DMS53 (cell line): ENCODE measurements around the gene PRDM5.

Experiments used
- DNase-seq: peaks from one replicate; lab custom pipeline; 2025; lab: John Stamatoyannopoulos, UW

The PRDM5 gene

DNA sequence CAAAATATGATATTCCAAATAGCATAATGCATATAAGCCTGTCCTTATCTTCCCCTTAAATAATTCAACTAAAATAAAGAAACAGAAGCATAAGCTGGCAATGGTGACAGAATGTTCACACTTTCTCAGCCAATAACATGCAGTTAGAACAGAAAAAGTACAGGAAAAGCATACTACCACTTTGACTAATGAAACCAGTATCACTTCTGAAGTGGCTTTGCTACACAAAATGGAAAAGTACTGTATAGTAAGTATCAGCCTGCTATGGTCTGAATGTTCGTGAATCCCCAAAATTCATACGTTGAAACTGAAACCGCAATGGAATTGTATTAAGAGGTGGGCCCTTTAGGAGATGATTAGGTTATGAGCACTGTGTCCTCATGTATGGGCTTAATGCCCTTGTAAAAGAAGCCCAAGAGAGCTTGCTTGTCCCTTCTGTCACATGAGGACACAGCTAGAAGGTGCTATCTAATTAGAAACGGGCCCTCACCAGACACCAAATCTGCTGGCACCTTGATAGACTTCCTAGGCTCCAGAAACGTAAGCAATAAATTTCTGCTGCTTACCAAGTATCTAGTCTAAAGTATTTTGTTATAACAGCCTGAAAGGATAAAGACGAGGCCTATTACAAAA is 102.6 kb downstream of the PRDM5 start:
- DNase-seq: no peak

DNA sequence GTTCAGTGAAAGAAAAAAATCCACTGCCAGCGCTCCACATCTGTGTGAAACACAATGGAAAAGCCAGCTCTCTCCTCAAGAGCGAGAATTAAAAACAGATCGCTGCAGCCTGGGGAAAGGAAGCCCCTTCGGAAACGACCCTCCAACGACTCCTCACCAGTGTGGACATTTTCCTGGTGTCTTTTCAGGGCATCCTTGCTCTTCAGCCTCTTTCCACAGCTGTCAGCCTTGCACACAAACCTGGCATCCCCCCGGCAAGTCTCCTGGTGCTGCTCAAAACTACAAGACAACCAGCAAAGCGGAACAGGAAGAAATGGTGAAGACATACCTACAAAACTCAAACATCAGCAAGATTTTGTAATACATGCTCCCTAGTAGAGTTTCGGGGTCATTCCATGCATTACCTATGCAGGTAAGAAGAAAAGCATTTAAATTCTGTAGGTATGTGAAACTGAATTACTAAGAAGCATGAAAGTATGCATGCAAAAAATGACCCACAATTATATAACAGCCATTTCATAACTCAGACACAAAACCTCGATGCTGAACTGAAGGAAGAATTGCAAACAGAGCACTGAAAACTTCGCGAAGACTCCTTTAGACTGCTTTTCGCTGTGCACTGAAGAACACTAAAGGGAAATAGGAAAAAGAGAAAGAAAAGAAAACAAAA is 106.1 kb downstream of the PRDM5 start:
- DNase-seq: no peak

DNA sequence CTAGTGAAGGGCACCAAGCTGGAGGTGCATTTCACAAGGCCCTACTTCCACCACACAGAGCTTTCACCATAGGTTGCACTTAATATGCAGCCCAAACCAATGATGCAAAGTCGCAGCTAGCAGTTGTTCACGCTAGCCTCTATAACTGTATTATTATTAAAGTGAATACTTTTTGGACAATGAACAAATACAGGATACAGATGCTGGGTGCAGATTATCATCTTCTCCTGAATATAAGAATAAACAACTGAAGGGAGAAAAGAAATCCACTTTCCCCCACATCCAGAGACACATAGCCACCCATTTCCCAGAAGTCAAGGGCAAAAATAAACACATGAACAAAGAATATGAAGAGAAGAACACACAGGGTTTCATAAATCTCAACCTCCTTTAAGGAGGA is 107.2 kb downstream of the PRDM5 start:
- no peak for DNase-seq

DNA sequence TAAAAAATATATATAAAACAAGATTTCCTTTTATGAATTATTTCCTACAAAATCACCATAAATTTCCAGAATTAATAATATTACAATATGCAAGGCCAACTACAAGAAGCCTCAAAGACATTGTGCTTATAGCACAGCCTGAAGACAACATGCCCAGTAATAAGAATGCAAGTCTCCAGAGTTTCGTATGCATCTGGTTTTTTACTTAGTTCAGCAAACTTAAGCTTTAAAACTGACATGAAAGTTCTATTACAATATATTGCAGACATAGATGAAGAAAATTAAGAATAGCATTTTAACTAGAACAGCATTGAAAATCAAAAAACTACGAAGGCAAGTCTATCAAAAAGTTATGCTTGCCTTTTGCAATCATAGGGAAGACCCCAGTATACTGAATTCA is 107.6 kb downstream of the PRDM5 start:
- no peak for DNase-seq

DNA sequence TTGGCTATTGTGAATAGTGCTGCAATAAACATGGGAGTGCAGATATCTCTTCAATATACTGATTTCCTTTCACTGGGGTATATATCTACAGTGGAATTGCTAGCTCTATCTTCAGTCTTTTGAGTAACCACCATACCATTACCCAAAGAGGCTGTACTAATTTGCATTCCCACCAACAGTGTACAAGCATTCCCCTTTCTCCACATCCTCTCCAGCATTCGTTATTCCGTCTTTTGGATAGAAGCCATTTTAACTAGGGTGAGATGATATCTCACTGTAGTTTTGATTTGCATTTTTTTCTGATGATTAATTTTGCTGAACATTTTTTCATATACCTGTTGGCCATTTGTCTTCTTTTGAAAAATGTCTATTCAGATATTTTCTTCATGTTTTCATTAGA is 110.3 kb downstream of the PRDM5 start:
- no peak for DNase-seq

DNA sequence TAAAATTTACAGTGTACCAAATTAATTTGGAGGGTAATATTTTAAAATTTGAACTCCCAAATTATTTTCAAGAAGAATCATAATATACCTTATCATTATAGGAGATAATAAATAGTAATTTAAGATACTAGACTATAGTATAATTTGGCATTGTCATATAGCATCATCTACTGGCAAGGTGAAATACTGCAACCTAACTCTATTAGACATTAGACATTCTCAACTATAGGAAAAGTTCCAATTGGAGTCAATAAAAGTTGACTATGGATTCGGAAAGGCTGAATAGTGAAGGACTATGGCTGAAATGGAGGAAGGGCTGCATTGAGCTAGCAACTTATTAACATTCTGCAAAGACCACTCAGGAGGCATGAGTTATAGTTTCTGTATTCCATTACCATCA is 113.0 kb downstream of the PRDM5 start:
- DNase-seq: peak; percentile 31

DNA sequence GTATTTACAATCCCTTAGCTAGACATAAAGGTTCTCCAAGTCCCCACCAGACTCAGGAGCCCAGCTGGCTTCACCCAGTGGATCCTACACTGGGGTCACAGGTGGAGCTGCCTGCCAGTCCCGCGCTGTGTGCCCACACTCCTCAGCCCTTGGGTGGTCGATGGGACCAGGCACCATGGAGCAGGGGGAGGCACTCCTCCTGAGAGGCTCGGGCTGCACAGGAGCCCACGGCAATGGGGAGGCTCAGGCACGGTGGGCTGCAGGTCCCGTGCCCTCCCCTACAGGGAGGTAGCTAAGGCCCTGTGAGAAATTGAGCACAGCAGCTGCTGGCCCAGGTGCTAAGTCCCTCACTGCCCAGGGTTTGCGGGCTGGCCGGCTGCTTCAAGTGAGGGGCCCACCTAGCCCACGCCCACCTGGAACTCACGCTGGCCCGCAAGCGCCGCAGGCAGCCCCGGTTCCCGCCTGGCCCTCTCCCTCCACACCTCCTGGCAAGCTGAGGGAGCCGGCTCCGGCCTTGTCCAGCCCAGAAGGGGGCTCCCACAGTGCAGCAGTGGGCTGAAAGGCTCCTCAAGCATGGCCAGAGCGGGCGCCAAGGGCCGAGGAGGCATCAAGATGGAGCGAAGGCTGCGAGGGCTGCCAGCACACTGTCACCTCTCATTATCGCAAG is 113.9 kb downstream of the PRDM5 start:
- DNase-seq: no peak

DNA sequence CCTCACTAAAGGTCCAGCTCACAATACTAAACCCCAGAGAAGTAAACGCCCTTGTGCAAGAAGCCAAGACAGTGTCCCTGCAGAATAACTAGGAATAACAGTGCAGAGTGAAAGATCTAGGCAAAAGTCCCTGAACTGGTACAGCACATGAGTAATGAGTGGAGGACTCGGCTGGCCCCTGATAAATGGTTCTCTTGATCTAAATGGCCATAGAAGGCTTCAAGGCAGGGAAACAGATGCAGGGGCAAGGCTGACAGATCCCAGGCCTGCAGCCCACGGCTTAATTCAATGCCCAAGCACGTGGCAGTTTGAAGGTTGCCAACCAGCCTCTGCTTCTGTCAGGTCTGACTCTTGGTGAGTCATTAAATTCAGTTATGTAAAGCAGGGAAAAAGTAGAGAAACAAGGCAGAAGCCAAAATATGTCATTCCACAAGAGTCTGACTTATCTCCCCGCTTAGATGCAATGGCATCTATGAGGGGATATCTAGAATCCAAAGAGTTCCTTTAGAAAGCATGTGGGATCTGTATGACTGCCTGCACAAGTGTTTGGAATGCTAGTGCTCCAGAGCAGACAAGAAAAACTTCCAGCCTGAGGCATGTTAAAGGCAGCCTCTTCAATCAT is 121.3 kb downstream of the PRDM5 start:
- DNase-seq: peak; percentile 25

DNA sequence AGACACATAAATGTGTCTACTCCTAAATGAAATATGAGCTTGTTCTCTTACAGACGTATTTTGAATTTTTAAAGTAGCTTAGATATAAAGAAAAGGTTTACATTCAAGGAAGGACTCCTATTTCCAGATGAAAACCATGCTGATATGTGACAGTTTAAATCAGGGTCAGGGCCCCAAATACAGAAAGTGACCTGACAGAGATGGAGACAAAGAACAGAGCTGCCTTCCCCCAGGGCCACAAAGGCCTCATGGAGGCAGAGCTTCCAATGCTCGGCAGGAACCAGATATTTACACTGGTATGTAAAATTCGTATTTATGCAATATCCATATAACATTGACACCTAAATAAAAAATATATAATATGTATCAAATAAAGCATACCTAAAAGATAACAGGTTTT is 124.0 kb downstream of the PRDM5 start:
- DNase-seq: no peak

DNA sequence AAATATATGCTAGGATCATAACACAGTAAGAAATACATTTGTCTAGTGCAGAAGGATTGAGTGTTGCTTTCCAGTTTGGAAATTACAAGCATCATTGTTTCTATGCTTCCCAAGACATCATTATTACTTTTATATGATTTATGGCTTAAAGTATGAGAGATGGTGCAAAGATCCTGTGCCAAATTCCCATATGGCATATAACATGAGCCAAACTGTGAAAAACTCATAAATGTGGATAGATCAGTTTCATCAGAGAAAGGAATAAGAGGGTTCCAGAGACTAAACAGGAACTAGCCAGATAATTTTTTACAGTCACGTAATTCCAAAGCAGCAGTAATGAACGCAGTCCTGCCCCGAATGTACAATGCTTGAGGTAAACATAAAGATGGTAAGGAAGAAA is 126.3 kb downstream of the PRDM5 start:
- DNase-seq: no peak

DNA sequence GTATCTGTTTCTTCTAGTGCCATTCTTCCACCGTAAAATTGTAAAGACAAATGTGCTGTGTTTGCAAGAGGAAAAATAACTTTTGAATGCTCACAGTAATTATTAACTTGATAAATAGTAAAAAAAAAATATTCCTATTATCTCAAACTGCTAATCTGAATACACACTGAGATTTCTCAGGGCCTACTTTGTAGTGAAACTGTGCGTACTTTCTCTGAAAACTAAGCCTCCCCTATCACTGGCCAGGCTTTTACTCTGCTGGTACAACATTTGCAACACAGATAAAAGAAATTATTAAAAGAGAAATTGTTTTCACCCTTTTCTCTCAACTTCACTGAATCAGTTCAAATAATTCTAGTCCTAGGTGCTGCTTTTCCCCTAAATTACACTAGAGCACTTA is 137.3 kb downstream of the PRDM5 start:
- DNase-seq: no peak

DNA sequence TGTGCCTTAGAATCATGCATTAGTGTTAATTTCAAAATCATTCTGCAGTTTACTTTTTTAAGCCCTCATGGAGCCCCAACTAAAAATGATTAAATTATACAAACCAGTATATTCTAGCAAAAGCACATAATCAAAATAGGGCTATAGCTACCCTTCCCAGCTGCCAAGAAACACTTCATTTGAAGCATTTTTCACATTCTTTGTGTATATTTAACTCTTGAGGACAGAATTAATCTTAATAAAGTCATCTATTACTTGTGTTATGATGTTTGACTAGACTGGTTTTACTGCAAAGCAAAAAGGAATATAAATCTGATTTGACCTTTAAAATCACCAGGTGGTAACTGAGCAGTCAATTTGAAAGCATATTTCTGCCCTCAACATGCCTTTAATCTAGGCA is 145.1 kb downstream of the PRDM5 start:
- no peak for DNase-seq

DNA sequence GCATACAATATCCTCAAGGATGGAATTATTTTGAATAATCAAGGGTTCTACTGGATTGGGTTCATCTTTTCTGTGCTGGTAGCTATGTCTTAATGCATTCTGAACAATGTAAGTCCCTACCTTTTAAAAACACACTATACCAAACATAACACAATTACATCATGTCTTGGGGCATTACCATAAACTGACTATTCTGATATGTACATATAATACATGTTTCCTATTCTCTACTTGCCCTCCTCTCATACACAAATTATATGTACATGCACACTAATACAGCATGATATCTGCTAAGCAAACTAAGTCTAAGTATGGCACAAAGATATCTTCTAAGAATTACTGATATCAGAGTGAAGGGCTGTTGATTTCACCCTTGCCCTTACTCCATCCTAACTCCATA is 147.1 kb downstream of the PRDM5 start:
- DNase-seq: no peak

DNA sequence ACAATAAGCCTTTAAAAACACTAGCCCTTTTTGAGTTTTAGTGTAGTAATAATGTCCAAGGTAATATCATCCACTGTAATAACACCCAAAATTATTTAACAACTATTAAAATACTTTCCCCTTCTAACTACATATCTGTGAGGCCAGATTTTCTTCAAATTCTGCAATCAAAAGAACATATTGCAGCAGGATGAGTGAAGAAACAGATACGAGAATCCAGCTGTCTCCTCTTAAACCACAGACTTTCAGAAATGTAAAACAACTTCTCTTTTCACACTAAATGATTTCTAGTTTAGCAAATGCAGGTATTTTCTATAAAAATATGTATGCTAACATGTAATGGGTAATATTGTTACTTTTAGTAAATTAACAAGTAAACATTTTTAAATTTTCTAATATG is 148.9 kb downstream of the PRDM5 start:
- DNase-seq: no peak

DNA sequence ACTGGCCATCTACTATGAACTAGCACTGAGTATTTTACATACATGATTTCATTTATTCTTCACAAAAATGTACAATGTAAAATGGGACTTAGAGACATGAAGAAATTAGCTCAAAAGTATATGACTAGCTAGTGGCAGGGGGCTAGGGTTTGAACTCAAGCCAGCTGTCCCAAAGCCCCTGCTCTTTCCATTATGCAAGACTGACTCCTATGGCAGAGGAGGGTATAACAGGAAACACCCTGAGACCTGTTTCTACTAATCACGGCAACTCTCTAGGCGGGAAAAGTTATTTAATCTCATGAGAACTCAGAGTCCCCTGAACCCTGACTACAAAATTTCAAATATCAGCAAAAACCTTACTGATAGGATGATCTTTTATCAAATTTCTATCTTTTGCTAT is 150.6 kb downstream of the PRDM5 start:
- DNase-seq: peak; percentile 4

DNA sequence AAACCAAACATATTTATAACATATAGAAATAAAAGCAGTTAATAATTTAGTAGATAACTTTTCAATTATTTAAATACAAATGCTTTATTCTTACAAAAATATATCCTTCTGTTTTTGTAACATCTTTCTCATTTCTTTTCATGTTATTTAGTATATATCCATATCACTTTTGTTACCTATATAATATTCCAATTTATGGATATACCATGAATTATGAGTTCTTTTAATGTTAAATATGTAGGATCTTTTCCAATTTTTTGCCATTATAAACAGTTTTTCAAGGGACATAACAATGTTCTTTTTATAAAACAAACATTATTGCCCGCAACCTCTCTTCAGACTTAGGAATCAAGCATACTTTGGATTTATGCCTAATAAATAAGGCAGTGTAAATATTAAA is 151.6 kb downstream of the PRDM5 start:
- DNase-seq: no peak

DNA sequence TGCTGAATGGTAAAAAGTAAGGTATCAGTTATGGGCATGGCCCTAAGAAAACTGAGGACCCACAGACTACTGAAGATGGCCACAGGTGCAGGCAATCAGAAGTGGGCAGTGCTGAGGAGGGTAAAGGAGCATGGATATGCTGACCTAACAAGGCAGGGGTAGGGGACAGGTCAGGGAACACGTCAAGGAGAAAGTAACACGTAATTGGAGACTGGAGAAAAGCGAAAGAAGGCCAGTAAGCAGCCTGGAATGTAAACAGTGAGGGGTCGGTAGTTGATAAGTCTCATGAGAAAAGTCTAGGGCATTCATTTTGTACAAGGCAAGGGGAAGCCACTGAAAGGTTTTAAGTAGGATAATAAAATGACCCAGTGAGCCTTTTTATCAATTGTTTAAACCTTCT is 153.3 kb downstream of the PRDM5 start:
- no peak for DNase-seq

DNA sequence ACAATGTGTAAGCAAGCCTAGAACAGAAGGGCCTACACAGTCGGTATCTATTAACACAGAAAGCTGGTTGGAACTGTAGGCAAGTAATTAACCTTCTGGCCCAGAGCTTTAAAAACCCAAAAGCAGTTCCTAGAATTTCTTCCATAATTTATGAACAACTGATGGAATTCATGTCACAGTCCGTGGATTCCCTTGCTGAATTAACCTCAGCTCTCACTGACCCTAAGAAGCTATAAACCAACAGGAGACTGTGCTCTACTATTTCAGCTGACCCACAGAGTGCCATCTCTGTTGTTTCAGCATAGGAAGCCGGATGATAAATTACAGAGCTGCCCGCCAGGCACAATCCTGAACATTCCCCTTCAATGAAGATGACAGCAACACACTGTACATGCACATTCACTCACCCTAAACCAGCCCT is 157.3 kb downstream of the PRDM5 start:
- DNase-seq: no peak

DNA sequence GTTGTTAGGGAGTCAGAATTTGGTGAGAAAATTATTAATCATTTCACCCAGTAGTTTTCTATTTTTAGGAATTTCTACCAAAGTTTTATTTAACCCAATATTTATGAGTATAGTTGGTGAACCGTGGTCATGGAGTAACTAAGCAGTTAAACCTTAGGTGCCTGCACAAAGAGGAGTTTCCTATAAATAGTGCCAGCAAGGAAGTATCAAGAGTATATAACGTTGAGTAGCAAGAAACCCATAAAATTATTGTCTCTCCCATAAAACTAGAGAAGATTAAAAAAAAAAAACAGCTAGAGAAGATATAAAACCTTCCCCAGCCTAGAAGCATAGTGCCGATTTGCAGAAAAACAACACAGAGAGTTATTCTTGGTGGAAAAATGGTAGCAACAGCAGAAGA is 158.9 kb downstream of the PRDM5 start:
- DNase-seq: no peak

DNA sequence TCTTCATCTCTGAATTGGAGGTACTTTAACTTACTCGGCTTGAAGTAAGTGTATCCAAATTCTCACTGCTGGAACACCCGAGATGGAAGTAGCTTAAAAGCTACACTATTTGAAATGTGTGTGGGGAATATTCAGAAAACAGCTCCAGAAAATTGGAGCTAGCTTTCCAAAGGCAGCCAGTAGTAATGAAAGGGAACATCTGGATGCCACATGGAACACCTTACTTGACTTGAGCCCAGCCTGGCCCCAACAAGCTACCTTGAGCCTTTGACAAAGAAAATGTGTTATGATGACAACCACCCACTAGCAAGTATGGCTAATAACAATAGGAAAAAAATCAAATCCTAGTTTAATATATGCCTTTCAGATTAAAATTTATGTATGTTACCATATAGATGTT is 161.5 kb downstream of the PRDM5 start:
- no peak for DNase-seq

DNA sequence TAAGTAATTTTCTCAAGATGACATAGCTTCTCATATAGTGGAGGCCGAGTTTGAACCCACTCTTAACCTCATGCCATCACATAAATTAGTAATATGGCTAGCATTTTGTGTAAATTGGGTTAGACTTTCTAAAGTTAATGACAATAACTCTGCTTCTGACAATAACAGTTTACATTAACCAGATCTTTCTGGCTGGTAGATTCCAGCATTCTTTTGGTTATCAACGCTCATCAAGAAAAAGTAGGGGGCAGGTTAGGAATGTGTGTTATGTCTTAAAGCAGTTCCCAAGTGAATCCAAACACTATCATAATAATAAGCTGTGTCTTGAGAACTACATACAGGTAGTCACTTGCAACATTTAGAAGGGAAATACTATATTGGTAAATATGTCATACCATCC is 162.5 kb downstream of the PRDM5 start:
- no peak for DNase-seq

DNA sequence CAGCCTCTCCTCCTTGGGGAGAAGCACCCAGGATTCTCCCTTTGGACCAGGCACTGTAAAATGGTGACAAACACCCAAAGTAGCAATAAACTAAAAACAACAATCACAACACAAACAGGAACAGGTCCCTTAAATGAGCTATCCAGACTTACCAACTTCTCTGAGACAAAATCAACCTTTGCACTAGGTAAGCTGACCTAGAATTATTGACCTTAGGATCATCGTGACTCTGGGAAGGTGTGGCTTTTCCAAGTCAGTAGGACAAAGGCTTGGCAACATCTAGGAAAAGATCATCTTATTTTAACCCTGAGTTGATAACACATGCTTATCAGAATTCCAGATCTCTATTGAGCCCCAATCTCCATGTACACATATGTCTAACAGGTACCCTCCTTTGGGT is 166.7 kb downstream of the PRDM5 start:
- no peak for DNase-seq

DNA sequence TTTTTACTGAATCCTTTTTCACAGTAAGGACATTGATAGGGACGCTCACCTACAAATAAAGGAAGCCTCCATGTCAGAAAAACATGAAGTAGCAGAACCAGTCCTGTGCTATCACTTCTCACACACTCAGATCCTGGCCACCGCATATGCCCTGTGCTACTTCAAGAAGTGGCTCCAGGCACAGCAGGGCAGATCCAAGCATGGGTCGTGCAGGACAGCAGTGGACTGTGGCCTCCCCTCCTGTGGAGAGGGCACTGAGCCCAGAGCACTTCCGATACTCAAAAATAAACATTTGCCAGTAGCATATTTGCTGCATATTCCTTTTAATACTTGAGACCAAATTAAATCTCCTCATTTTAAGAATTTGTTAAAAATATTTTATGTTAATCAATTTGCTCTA is 167.9 kb downstream of the PRDM5 start:
- DNase-seq: peak; percentile 31
